Keratinocyte (primary cell): ENCODE results near the gene KIFBP. TPM values are rescaled to one million over a fixed set of nuclear protein-coding genes. Genes with fewer than 3 reads are reported as not detected.

ENCODE experiments used
- DNase-seq: peaks from one replicate; pipeline ENCODE4 v3.0.0-alpha.2; 2011; ENCODE audit warnings: low read depth, missing footprints, low spot score
- FAIRE-seq: peaks from 2 replicates; lab custom pipeline; 2011; peaks lifted over from hg19 to GRCh38; lab: Jason Lieb, UNC
- H2AFZ ChIP-seq: 2 replicates; pipeline ENCODE4 v1.6.0; 2012; ENCODE audit warnings: low read length, control low read depth, inconsistent platforms; ENCODE audit not compliant: control insufficient read depth
- H3K27ac ChIP-seq: 2 replicates; pipeline ENCODE4 v1.5.1; 2011; ENCODE audit warnings: low read length; ENCODE audit not compliant: control insufficient read depth, insufficient read depth
- H3K27me3 ChIP-seq: 3 replicates; pipeline ENCODE4 v1.6.0; 2011; ENCODE audit warnings: low read length; ENCODE audit not compliant: control insufficient read depth, insufficient read depth; ENCODE audit errors: extremely low read depth
- H3K36me3 ChIP-seq, 2 experiments: 2 replicates in 1 of 2; 3 replicates in 1 of 2; pipeline ENCODE4 v1.5.1; 2011; ENCODE audit warnings: low read length in 2 of 2, mild to moderate bottlenecking in 1 of 2; ENCODE audit not compliant: control insufficient read depth in 2 of 2, insufficient read depth in 2 of 2; ENCODE audit errors: extremely low read depth in 1 of 2
- H3K4me1 ChIP-seq: 3 replicates; pipeline ENCODE4 v1.5.1; 2011; ENCODE audit warnings: low read length; ENCODE audit not compliant: control insufficient read depth, insufficient read depth; ENCODE audit errors: extremely low read depth
- H3K4me2 ChIP-seq: 3 replicates; pipeline ENCODE4 v1.6.0; 2011; ENCODE audit warnings: low read depth, low read length; ENCODE audit not compliant: control insufficient read depth, insufficient read depth; ENCODE audit errors: extremely low read depth
- H3K4me3 ChIP-seq, 3 experiments: fragments of 200-600 bp in 1 of 3; sonication (generic) in 1 of 3; 2 replicates in 2 of 3; 3 replicates in 1 of 3; pipeline ENCODE4 v1.5.1; 2011 to 2016; ENCODE audit warnings: low read length in 3 of 3, mild to moderate bottlenecking in 3 of 3, control low read depth in 2 of 3, inconsistent platforms in 1 of 3, low read depth in 1 of 3, mixed read lengths in 1 of 3, mixed run types in 1 of 3, moderate library complexity in 1 of 3; ENCODE audit not compliant: control insufficient read depth in 2 of 3, insufficient read depth in 2 of 3; ENCODE audit errors: extremely low read depth in 1 of 3
- H3K79me2 ChIP-seq: 2 replicates; pipeline ENCODE4 v1.6.0; 2012; ENCODE audit warnings: low read length; ENCODE audit not compliant: control insufficient read depth, insufficient read depth
- H3K9ac ChIP-seq: 3 replicates; pipeline ENCODE4 v1.6.0; 2011; ENCODE audit warnings: low read length; ENCODE audit not compliant: control insufficient read depth, insufficient read depth; ENCODE audit errors: extremely low read depth
- H3K9me1 ChIP-seq: 3 replicates; pipeline ENCODE4 v1.6.0; 2011; ENCODE audit warnings: low read length; ENCODE audit not compliant: control insufficient read depth, insufficient read depth; ENCODE audit errors: extremely low read depth
- H3K9me3 ChIP-seq: 2 replicates; pipeline ENCODE4 v1.5.1; 2012; ENCODE audit warnings: low read depth, low read length; ENCODE audit not compliant: control insufficient read depth
- H4K20me1 ChIP-seq: 3 replicates; pipeline ENCODE4 v1.6.0; 2011; ENCODE audit warnings: low read length; ENCODE audit not compliant: control insufficient read depth, insufficient read depth; ENCODE audit errors: extremely low read depth
- CTCF ChIP-seq, 3 experiments: IDR thresholded peaks in 1 of 3; conservative IDR thresholded peaks in 1 of 3; optimal IDR thresholded peaks in 1 of 3; 2 replicates in 2 of 3; 3 replicates in 1 of 3; pipeline versions ENCODE3 to v1.5.1; 2011; ENCODE audit warnings: low read length in 3 of 3, mild to moderate bottlenecking in 3 of 3, moderate library complexity in 2 of 3, control low read depth in 1 of 3, inconsistent platforms in 1 of 3; ENCODE audit not compliant: insufficient read depth in 2 of 3; ENCODE audit errors: extremely low read depth in 1 of 3
- EZH2 ChIP-seq: IDR thresholded peaks from one replicate; pipeline ENCODE4 v1.6.1; 2012; ENCODE audit warnings: inconsistent platforms, mild to moderate bottlenecking, low read length, moderate library complexity
- dilution Hi-C: fragments of 300-500 bp; cut with MboI; formaldehyde crosslinking; loops from one replicate; pipeline ENCODE4 v1.7.0; 2020; ENCODE audit warnings: low sequenced_read_pairs; ENCODE audit not compliant: extremely low pct_ligation_motif_present
- polyA plus RNA-seq, 5 experiments: library from polyadenylated mRNA; depleted of rRNA in 3 of 5; stranded (reverse) in 3 of 5; stranded (forward) in 1 of 5; unstranded in 1 of 5; fragments of >200 nt; gene quantifications; 1 replicate in 1 of 5; 2 replicates in 3 of 5; 3 replicates in 1 of 5; pipeline versions ENCODE4 v1.2.1 to v1.2.3, GENCODE V29; 2011 to 2012; ENCODE audit warnings: missing spikeins in 2 of 5, low read depth in 1 of 5, low replicate concordance in 1 of 5

Gene KIFBP
- polyA plus RNA-seq, 1 donor (not counting 4 experiments of a cell fraction or from before 2014, with no cell fraction given), result 48.9 TPM

- H3K9me1 ChIP-seq, result no peaks in the 10 kb centered on the region
- peaks cover 28% of the 10 kb centered on the region for H4K20me1 ChIP-seq
- peaks cover 3 to 22% of the 10 kb centered on the region in 2 experiments for H3K36me3 ChIP-seq
- no peaks in the 10 kb centered on the region for H3K27me3 ChIP-seq
- no peaks in the 10 kb centered on the region for H3K9me3 ChIP-seq
- H3K9ac ChIP-seq, result peak overlapping the region; percentile 99
- peaks cover 65% of the 10 kb centered on the region for H3K79me2 ChIP-seq
- peak overlapping the region; percentile 92 to 100 (median 98) for H3K4me3 ChIP-seq
- peaks cover 13% of the 10 kb centered on the region for H3K4me1 ChIP-seq
- peak overlapping the region; percentile 98 for H3K27ac ChIP-seq
- FAIRE-seq (no peak), DNase-seq (no peak)
- peak overlapping the region; percentile 95 for H3K4me2 ChIP-seq
- no peak overlapping the region for H2AFZ ChIP-seq
- TF ChIP-seq CTCF (optimal IDR thresholded peaks at IDR 0.05 in 1 of 3, IDR thresholded peaks at IDR 0.05 in 1 of 3, conservative IDR thresholded peaks at IDR 0.05 in 1 of 3; ENCODE audit: extremely low read depth in 1 of 3, insufficient read depth in 2 of 3, low read length in 3 of 3) (no peak), EZH2 (no peak)
- dilution Hi-C loops, result no loop called here
These were observed 31.4 kb upstream of the KIFBP start for GRCh38 chr10:68957284-68957615.

- no peak overlapping the region for H2AFZ ChIP-seq
- peak overlapping the region; percentile 95 for H3K4me2 ChIP-seq
- DNase-seq (no peak), FAIRE-seq (no peak)
- H3K27me3 ChIP-seq, result no peaks in the 10 kb centered on the region
- no peak for TF ChIP-seq EZH2
- no peak for TF ChIP-seq CTCF (optimal IDR thresholded peaks at IDR 0.05 in 1 of 3, IDR thresholded peaks at IDR 0.05 in 1 of 3, conservative IDR thresholded peaks at IDR 0.05 in 1 of 3; ENCODE audit: extremely low read depth in 1 of 3, insufficient read depth in 2 of 3, low read length in 3 of 3)
- peaks cover 69% of the 10 kb centered on the region for H3K79me2 ChIP-seq
- no peaks in the 10 kb centered on the region for H3K9me1 ChIP-seq
- peaks cover 5 to 25% of the 10 kb centered on the region in 2 experiments for H3K36me3 ChIP-seq
- H3K9ac ChIP-seq, result peak overlapping the region; percentile 99
- H3K4me1 ChIP-seq, result peaks cover 13% of the 10 kb centered on the region
- H3K27ac ChIP-seq, result peak overlapping the region; percentile 98
- peak overlapping the region; percentile 92 to 100 (median 98) for H3K4me3 ChIP-seq
- H4K20me1 ChIP-seq, result peaks cover 28% of the 10 kb centered on the region
- dilution Hi-C loops, result no loop called here
- H3K9me3 ChIP-seq, result no peaks in the 10 kb centered on the region
These were observed 30.9 kb upstream of the KIFBP start for GRCh38 chr10:68957654-68958053.
